ENCODE results near the gene ITGA8.

ITGA8 gene

GRCh38 chr10:15703151-15703880 lies 16.4 kb downstream of the ITGA8 start:
- H3K4me3 ChIP-seq (replicated peaks; ENCODE audit: low read depth, low read length) = no peak overlapping the region
- DNase-seq (ENCODE audit: extremely low read depth, low read depth) = no peak
- no peak for TF ChIP-seq CTCF (IDR thresholded peaks at IDR 0.05; ENCODE audit: low read depth, low read length, missing control alignments)

- TF ChIP-seq CTCF (IDR thresholded peaks at IDR 0.05; ENCODE audit: low read depth, low read length, missing control alignments) = no peak
- no peak for DNase-seq (ENCODE audit: extremely low read depth, low read depth)
These were observed 19.5 kb downstream of the ITGA8 start for GRCh38 chr10:15700078-15700674.

GRCh38 chr10:15695852-15696251 lies 23.9 kb downstream of the ITGA8 start:
- no peak overlapping the region for H3K4me3 ChIP-seq (replicated peaks; ENCODE audit: low read depth, low read length)
- TF ChIP-seq CTCF (IDR thresholded peaks at IDR 0.05; ENCODE audit: low read depth, low read length, missing control alignments) = no peak
- no peak for DNase-seq (ENCODE audit: extremely low read depth, low read depth)

More at GRCh38 chr10:15700078-15700674, 19.5 kb downstream of the ITGA8 start:
- H3K4me3 ChIP-seq (replicated peaks; ENCODE audit: low read depth, low read length) = no peak overlapping the region

GRCh38 chr10:15690031-15690430 lies 29.7 kb downstream of the ITGA8 start:
- no peak for TF ChIP-seq CTCF (IDR thresholded peaks at IDR 0.05; ENCODE audit: low read depth, low read length, missing control alignments)
- H3K4me3 ChIP-seq (replicated peaks; ENCODE audit: low read depth, low read length) = no peak overlapping the region
- no peak for DNase-seq (ENCODE audit: extremely low read depth, low read depth)

GRCh38 chr10:15684768-15685167 lies 35.0 kb downstream of the ITGA8 start:
- no peak for DNase-seq (ENCODE audit: extremely low read depth, low read depth)
- H3K4me3 ChIP-seq (replicated peaks; ENCODE audit: low read depth, low read length) = no peak overlapping the region
- TF ChIP-seq CTCF (IDR thresholded peaks at IDR 0.05; ENCODE audit: low read depth, low read length, missing control alignments) = no peak

GRCh38 chr10:15681076-15681475 lies 38.6 kb downstream of the ITGA8 start:
- no peak overlapping the region for H3K4me3 ChIP-seq (replicated peaks; ENCODE audit: low read depth, low read length)

More at GRCh38 chr10:15681076-15681475, 38.6 kb downstream of the ITGA8 start:
- no peak for TF ChIP-seq CTCF (IDR thresholded peaks at IDR 0.05; ENCODE audit: low read depth, low read length, missing control alignments)
- no peak for DNase-seq (ENCODE audit: extremely low read depth, low read depth)
